ENCODE measurements around the gene PSMA6.
"Not testable (repeated sequence)": the region's sequence is repeated elsewhere in the genome, so short reads cannot be mapped to it uniquely, and the experiment has no call there.

The PSMA6 gene

DNA sequence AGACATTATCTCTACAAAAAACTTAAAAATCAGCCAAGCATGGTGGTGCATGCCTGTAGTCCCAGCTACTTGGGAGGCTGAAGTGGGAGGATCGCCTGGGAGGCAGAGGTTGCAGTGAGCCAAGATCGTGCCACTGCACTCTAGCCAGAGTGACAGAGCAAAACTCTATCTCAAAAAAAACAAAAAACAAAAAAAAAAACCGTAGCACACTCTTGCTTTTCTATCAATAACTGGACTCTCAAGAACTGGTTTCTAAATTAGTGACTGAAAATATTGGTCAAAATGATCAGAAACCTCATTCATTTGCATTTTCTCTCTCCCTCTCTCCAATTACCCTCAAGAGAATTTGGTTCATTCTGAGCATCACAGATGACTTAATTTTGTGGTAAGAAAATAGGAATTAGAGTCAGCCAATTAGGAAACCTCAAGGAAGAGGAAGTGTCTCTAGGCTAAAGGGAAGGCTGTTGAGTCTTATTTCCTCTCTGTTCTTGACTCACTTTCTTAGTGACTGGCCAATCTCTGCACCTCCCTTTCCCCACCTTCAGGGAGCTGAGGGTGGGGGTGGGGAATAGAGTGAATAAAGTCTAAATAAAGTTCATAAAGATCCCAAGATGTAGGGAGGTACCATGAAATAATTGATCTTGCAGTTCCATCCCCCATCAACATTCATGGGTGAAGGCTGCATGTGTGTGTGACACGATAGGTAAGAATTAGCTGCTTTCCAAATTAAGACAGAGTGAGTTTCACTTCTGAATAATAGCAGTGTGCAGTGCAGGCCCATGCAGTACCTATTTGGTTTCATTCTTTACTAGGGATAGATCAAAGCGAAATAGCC, 6.8 kb upstream of the PSMA6 start:
- no peak for DNase-seq (ENCODE audit: low spot score)

DNA sequence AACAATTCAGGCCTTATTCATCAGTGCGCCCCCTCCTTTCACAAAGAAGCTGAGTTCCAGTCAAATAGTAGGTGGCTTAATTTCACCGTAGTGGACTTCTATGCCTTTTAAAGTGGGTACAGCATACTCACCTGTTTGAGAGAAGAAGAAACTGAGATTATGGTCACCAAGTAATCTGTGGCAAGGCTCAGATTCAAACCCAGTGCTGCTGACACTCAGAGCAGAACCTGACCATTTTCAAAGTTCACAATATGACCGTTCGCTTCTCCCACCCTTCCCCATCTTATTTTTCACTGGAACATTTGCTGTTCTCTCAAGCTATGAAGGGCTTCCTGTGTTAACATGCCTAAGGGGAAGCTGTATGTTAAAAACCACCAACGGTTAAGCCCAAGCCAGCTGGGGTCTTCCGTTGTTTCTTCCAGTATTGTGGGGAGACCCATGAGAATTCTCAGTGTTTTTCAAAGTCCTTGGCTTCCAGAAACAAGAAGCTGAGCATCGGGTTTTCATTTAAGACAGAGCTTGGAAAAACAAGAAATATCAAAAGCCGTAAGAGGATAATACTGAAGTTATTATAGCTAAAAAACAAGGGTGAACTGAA, 6.1 kb upstream of the PSMA6 start:
- no peak for DNase-seq (ENCODE audit: low spot score)

DNA sequence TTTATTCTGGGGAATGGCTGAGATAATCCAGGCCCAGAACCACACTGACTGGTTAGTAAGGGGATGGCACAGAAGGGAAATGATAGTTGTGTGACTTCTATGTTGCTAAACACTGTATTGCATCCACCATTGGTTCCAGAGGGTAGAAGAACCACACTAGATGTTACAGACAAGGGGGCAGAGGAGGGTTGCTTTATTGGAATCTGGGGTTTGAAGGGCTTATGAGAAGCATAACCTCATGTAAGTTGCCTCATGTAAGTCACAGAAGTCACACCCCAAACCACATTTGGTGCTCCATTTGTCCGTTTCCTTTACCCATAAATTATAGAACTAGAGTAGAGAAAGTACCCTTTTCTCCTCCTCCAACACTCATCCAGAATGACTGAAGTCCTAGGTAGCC, 5.5 kb upstream of the PSMA6 start:
- DNase-seq (ENCODE audit: low spot score) = no peak

DNA sequence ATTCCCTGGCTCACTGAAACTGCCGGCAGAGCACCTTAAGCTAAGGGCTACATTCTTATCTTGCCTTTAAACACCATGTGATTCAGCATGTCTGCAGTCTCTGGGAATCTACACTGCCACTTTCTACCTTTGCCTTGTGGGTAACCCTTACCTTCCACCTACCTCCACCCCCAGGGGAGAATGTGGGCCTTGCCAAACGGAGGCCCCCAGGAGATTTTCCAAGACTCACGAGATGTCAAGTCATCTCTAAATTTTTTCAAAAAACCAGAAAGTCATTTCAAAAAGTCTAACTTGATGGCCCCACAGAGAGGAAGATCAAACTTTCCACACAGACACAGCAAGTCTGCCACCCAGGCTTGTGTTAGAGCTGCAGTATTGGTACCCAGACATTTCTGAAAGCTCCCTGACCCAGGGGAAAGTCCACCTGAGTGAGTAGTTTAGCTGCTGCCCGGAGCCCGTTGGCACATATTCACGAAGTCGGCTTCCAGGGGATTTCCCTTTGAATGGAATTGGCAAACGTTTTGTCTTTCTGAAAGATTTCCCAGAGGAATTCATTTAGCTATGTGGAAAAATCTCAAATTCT, 4.7 kb upstream of the PSMA6 start:
- no peak for DNase-seq (ENCODE audit: low spot score)

DNA sequence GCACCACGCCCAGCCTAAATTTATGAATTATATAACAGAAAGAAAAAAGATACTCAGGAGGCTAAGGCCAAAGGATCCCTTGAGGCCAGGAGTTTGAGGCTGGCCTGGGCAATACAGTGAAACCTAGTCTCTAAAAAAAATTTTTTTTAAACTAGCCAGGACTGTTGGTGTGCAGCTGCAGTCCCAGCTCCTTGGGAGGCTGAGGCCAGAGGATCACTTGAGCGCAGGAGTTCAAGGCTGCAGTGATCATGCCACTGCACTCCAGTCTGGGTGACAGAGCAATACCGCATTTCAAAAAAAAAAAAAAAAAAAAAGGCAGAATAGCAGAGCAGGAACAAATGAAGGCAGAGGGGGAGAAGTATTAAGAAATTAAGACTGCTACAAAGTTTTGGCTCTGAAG, 2.6 kb upstream of the PSMA6 start:
- DNase-seq (ENCODE audit: low spot score) = no peak

DNA sequence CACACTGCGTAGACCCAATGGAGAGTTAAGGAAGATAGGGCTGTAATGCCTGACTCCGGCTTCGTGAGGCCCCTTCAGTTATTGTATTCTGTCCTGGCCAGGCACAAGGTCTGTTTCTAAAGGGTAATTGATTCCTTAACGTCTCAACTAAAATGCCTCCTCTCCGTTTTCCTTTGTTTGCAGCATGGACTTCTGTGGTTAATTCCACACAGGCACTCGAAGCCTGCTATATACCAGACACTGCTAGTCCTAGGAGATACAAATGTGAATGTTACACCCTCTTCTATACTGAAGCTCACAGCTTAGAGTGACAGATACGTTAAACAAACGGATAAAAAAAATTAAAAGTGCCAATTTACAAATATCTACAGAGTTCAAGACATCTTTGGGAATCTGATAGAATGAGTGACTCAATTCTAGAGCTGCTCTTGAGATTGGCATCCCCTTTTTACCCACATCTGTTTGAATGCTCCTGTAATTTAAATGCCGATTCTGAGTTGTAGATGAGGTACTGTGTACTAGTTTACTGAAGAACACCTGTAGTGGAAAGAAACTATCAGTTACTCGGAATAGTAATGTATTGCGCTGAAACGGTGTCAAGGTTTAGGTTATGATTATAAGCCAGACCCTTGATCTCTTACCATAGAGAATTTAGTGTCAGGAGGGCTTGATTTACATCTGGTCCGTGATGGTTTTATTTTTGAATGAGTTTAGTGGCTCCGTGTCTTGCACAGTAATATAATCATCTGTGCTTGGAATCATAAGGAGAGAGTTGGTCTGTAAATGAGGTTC, 784 bp downstream of the PSMA6 start:
- DNase-seq (ENCODE audit: low spot score) = no peak

DNA sequence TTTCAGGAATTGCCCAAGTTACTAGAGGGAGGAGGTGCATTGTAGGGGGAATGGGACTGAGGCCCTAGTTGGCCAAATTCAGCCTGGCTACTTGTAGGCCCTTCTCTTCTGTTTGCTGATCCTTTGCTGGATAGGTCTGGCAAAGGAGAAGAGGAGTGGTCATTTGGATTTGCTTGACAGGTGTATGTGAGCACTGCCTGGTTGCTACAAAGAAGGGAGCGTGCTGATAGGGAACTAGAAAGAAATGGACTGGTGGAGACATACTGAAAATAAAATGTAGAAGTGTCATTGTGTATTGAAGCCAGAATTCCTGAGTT, 3.6 kb downstream of the PSMA6 start:
- no peak for DNase-seq (ENCODE audit: low spot score)

DNA sequence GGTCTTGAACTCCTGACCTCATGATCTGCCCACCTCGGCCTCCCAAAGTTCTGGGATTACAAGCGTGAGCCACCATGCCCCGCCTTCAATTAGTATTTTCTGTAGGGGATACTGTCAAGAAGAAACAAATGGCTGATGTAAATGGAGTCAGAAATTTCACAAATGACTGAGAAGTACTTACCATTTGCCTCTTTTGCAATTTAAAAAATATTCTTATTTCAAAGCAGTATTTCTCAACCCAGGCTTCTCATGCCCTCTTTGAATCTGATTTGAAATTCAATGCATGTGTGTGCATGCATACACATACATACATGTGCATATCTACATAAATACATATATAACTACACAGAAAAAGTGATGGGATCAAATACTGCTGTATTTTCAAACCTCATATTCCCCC, 4.4 kb downstream of the PSMA6 start:
- no peak for DNase-seq (ENCODE audit: low spot score)

DNA sequence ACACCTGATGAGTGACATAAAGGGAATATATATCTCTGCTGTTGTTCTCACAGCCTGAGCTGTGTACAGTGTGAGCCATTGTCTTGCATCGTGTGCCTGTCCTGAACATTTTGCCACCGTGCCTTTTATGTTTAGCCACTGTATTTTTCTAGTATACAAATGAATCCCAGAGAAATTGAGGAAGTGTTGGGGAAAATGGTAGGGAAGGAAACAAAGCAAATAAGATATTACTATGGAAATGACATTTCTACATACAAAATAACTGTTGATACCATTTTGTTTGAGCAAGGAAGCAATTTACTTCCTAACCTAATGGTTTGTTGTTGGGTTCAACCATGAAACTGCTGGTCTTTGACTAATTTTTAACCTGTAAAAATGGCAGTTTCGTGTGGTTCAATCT, 5.5 kb downstream of the PSMA6 start:
- DNase-seq (ENCODE audit: low spot score) = no peak

DNA sequence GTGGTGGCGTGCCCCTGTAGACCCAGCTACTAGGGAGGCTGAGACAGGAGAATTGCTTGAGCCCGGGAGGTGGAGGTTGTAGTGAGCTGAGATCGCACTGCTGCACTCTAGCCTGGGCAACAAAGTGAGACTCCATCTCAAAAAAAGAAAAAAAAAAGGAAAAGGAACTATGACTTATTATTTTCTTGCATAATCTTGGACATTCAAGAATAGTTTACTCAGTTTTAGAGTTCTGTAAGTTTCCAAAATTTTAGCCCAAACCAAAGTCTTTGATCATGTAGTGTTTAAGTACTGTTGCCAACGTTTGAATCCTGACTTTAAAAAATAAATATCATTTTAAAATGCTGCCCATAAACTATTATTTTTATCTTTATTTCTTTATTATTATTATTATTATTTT, 6.2 kb downstream of the PSMA6 start:
- DNase-seq (ENCODE audit: low spot score) = no peak

DNA sequence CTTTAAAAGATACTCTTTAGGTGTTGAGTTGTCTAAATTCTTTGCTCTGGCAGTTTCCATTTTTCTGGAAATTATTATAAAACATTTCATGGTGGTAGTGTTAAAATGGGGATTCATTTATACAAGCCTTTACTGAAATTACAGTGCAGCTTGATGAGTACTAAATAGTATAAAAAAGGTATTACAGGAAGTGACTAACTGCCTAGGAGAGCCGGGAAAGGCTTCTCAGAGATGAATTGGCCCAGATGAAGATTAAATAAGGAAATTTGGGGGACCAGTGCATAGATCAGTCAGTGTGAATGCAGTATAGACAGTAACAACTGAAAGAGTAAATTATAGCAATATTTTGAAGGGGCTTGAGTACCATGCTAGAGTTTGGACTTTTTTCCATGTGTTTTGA, 7.5 kb downstream of the PSMA6 start:
- no peak for DNase-seq (ENCODE audit: low spot score)

DNA sequence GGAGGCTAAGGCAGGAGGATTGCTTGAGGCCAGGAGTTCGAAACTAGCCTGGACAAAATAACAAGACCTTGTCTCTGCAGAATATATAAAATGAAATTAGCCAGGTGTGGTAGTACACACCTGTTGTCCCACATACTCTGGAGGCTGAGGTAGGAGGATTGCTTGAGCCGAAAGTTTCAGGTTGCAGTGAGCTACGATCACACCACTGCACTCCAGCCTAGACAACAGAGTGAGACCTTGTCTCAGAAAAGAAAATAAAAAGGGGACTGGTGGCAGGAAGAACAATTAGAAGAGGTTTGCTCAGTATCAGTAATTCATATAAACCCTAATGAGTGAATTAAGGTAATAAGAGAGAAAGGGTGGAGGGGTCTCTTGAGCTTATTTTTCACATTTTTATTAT, 8.0 kb downstream of the PSMA6 start:
- DNase-seq (ENCODE audit: low spot score) = no peak

DNA sequence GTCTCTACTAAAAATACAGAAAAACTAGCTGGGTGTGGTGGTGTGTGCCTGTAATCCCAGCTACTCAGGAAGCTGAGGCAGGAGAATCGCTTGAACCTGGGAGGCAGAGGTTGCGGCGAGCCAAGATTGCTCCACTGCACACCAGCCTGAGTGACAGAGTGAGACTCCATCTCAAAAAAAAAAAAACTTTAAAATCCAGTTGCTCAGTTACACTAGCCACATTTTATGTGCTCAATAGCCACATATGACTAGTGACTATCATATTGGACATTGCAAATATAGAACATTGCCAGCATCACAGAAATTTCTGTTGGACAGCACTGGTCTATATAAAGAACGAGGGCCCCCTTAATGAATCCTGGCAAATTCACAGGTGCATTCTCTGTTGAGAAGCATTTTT, 9.2 kb downstream of the PSMA6 start:
- DNase-seq (ENCODE audit: low spot score) = not testable (repeated sequence)

DNA sequence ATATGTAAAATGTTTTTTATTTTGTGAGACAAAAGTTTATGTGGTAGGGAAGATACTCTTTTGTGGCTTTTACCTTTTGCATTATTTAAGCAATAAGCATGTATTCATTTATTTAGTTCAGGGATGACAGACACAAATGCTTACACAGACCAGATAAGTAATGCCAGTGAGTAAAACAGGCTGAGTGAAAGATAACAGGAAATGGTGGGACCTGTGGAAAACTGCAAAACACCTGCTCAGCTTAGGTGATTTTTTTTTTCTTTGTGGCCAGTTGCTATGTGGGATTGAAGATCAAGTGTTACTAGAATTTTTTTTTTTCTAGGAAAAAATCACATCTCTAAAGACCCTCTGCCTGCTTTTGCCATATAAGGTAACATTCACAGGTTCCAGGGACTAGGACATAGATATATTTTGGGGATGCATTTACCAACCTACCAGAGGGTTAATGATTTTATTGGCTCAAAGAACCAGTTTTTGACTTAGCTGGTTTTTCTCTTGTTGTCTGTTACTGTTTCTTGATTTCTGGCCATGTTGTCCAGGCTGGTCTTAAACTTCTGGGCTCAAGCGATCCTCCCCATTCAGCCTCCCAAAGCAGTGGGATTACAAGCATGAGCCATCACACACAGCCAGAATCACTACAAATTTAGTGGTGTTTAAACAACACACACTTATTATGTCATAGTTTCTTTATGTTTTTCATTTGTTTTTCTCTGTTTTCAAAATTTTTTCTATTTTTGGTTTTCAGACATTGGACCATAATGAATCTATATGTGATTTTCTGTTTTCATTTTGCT, 9.8 kb downstream of the PSMA6 start:
- DNase-seq (ENCODE audit: low spot score) = no peak

DNA sequence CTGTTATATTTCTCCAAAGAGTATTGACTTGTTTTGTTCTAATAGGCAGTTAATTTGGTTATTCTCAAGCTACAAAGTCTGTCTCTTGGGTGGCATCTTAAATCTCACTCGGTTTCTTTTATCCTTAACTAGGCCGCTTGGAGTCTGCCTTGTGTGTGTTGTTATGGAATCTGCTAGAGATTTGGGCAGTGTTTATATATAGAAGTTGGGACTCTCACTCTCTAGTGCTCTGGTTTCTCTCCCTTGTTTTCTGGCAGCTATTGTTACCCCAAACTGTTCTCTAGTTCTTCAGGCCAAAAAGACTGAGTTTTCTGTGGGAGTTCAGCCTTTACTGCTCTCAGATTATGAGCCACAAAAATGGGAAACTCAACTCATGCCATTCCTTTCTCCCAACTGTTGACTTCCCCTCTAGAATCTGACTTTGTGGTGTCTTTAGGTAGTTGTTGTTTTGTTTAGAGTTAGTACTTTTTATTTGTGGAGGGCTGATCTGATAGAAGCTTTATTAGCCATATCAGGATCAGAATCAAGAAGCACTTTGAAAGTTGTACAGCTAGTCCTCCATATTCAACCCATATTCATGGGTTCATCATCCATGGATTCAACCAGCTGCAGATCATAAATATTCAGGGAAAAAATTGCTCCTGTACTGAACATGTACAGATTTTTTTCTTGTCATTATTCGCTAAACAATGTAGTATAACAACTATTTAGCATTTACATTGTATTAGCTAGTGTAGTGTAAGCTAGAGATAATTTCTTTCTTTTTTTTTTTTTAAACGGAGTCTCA, 11.2 kb downstream of the PSMA6 start:
- no peak for DNase-seq (ENCODE audit: low spot score)

DNA sequence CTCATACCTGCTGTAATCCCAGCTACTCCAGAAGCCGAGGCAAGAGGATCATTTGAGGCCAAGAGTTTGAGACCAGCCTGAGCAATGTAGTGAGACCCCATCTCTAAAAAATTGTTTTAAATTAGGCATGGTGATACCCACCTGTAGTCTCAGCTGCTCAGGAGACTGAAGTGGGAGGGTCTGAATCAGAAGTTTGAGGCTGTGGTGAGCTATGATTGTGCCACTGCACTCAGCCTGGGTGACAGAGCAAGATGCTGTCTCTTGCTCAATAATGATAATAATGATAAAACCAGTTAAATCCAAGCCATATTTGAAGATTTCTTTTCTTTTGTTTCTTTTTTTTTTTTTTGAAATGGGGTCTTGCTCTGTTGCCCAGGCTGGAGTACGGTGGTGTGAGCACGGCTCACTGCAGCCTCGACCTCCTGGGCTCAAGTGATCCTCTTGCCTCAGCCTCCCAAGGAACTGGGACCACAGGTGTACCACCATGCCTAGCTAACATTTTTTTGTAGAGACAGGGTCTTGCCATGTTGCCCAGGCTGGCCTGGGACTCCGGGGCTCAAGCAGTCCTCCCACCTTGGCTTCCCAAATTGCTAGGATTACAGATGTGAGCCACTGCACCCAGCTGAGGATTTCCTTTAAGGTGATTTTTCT, 12.8 kb downstream of the PSMA6 start:
- no peak for DNase-seq (ENCODE audit: low spot score)

DNA sequence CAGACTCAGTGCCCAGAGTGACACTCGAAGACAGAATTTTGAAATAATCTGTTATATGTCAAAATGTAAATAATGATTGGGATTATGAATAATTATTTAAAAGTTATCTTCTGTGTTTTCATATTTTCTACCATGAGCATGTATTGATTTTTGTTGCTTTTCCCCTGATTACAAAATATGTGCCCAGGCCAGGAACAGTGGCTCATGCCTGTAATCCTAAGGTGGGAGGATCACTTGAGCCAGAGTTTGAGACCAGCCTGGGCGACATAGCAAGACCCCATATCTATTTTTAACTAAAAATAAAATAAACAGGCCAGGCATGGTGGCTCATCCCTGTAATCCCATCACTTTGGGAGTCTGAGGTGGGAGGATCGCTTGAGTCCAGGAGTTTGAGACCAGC, 13.5 kb downstream of the PSMA6 start:
- no peak for DNase-seq (ENCODE audit: low spot score)

DNA sequence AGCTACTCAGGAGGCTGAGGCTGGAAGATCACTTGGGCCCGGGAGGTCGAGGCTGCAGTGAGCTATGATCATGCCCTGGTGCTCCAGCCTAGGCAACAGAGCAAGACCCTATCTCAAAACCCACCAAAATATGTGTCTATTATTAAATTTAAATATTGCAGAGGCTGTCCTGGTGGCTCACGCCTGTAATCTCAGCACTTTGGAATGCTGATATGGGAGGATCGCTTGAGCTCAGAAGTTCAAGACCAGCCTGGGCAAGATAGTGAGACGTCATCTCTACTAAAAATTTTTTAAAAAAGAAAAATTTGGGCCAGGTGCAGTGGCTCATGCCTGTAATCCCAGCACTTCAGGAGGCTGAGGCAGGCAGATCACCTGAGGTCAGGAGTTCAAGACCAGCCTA, 13.9 kb downstream of the PSMA6 start:
- no peak for DNase-seq (ENCODE audit: low spot score)

DNA sequence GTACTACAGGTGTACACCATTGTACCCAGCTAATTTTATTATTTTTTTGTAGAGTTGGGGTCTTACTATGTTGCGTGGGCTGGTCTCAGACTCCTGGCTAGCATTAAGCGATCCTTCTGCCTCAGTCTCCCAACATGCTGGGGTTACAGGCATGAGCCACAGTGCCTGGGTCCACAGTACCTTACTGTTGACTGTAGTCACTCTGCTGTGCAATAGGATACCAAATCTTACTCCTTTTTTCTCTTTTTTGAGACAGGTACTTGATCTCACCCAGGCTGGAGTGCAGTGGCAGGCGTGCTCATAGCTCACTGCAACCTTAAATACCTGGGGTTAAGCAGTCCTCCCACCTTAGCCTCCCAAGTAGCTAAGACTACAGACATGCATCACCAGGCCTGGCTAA, 25.6 kb downstream of the PSMA6 start:
- DNase-seq (ENCODE audit: low spot score) = no peak

DNA sequence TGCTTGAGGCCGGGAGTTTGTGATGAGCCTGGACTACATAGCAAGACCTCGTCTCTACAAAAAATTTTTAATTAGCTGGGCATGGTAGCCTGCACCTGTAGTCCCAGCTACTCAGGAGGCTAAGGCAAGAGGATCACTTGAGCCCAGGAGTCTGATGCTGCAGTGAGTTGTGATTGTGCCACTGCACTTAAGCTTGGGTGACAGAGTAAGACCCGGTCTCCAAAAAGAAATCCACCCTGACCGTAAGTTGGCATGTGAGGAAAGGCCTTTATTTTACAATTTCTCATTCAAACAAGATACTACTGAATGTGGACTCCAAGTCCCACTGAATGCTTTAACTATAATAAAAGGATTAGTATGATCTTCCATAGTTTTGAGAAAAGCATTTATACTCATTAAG, 27.3 kb downstream of the PSMA6 start:
- no peak for DNase-seq (ENCODE audit: low spot score)

DNA sequence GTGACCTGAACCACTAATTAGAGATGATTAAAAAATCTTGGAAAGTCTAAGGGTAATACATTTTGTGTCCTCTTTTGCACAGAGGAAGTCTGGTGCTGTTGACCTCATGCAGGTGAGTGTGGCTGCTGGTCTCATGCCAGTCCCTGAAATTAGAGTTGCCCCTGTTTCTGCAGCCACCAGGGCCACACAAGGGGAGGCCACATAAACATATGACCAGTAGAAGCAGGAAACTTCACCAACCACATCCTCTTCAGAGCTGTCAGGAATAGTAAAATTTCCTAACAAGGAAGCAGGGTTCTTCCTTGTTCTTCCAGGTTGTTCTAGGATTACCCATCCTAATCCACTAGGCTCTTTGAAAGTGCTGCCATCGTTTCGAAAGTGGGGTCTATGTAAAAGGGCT, 28.3 kb downstream of the PSMA6 start:
- no peak for DNase-seq (ENCODE audit: low spot score)

Data from GM03348 (cell line).